ENCODE measurements around the gene ALK. TPM values are rescaled to one million over a fixed set of nuclear protein-coding genes. Genes with fewer than 3 reads are reported as not detected.

Gene ALK
- total and polyA plus RNA-seq, 10 of the 15 experiments (the other 5 are each of a cell fraction or from before 2014, with no cell fraction given), result 0.11 TPM; not detected in 9

DNA sequence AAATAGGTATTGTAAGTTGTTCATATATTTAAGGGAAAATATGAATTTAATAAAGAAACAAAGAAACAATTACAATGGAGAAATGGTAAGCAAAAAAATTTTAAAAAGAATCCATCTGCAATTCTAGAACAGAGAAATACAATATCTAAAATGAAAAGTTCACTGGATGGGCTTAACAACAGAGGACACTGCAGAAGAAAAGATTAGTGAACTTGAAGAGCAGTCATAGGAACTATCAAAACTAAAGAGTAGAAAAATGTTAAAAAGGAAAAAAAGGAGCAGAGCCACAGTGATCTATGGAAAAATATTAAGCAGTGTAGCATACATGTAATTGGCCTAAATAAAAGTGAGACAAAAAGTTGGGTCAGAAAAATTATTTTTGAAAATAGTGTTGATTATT is 83.5 kb downstream of the ALK start:
- in situ Hi-C loops (cut with MboI), result no loop called here
- ChIA-PET RAD21 (ENCODE audit: unreplicated experiment) (no interaction called here), CTCF (interaction anchor here (5.7 kb wide), 1 partner anchor 528 kb away, joined by 26 read pairs; no protein-coding TSS in a partner anchor), POLR2A (no interaction called here), SMC1A (ENCODE audit: uncharacterized antibody, unreplicated experiment) (no interaction called here)
- Histone ChIP-seq H3K4me1 (ENCODE audit: control insufficient read depth, insufficient read depth, low read length) (no peaks in the 10 kb centered on the region), H3K4me2 (ENCODE audit: control insufficient read depth, insufficient read depth) (no peak overlapping the region), H3K27ac (ENCODE audit: control insufficient read depth, insufficient read depth) (no peak overlapping the region), H3K9me3 (replicated peaks; ENCODE audit: control insufficient read depth, insufficient read depth, low read length) (no peaks in the 10 kb centered on the region), H4K20me1 (ENCODE audit: control insufficient read depth, insufficient read depth) (no peaks in the 10 kb centered on the region), H3K79me2 (ENCODE audit: control insufficient read depth, insufficient read depth, low read length) (no peaks in the 10 kb centered on the region), H3K36me3 (ENCODE audit: control insufficient read depth in 2 of 2, insufficient read depth in 2 of 2, low read length in 1 of 2) (no peaks in the 10 kb centered on the region), H3K27me3 (replicated peaks in 1 of 2; ENCODE audit: control insufficient read depth in 2 of 2, insufficient read depth in 2 of 2, low read length in 1 of 2) (no peaks in the 10 kb centered on the region), H3K4me3 (no peak overlapping the region), H3K9ac (ENCODE audit: control insufficient read depth, insufficient read depth, low read length) (no peak overlapping the region), H2AFZ (ENCODE audit: control insufficient read depth, low read depth, low read length) (no peak overlapping the region)
- BruUV-seq (replicated peaks), result no TSS peak
- FAIRE-seq, result no peak
- ATAC-seq, result no peak
- DNase-seq (ENCODE audit: low read depth, low spot score), result no peak
- TF ChIP-seq ZNF24 (IDR thresholded peaks at IDR 0.05) (no peak), YY1 (IDR thresholded peaks at IDR 0.05; ENCODE audit: low read depth, low read length) (no peak), SUZ12 (IDR thresholded peaks at IDR 0.05; ENCODE audit: unreplicated experiment) (no peak), RCOR1 (conservative IDR thresholded peaks at IDR 0.05; ENCODE audit: low read depth, low read length) (no peak), NFYA (IDR thresholded peaks at IDR 0.05; ENCODE audit: borderline replicate concordance, low read depth, low read length) (no peak)
- TF ChIP-seq, protein P1, sequence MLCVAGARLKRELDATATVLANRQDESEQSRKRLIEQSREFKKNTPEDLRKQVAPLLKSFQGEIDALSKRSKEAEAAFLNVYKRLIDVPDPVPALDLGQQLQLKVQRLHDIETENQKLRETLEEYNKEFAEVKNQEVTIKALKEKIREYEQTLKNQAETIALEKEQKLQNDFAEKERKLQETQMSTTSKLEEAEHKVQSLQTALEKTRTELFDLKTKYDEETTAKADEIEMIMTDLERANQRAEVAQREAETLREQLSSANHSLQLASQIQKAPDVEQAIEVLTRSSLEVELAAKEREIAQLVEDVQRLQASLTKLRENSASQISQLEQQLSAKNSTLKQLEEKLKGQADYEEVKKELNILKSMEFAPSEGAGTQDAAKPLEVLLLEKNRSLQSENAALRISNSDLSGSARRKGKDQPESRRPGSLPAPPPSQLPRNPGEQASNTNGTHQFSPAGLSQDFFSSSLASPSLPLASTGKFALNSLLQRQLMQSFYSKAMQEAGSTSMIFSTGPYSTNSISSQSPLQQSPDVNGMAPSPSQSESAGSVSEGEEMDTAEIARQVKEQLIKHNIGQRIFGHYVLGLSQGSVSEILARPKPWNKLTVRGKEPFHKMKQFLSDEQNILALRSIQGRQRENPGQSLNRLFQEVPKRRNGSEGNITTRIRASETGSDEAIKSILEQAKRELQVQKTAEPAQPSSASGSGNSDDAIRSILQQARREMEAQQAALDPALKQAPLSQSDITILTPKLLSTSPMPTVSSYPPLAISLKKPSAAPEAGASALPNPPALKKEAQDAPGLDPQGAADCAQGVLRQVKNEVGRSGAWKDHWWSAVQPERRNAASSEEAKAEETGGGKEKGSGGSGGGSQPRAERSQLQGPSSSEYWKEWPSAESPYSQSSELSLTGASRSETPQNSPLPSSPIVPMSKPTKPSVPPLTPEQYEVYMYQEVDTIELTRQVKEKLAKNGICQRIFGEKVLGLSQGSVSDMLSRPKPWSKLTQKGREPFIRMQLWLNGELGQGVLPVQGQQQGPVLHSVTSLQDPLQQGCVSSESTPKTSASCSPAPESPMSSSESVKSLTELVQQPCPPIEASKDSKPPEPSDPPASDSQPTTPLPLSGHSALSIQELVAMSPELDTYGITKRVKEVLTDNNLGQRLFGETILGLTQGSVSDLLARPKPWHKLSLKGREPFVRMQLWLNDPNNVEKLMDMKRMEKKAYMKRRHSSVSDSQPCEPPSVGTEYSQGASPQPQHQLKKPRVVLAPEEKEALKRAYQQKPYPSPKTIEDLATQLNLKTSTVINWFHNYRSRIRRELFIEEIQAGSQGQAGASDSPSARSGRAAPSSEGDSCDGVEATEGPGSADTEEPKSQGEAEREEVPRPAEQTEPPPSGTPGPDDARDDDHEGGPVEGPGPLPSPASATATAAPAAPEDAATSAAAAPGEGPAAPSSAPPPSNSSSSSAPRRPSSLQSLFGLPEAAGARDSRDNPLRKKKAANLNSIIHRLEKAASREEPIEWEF (IDR thresholded peaks at IDR 0.05; ENCODE audit: insufficient replicate concordance, low read depth, low read length), result no peak
- TF ChIP-seq, protein P2, sequence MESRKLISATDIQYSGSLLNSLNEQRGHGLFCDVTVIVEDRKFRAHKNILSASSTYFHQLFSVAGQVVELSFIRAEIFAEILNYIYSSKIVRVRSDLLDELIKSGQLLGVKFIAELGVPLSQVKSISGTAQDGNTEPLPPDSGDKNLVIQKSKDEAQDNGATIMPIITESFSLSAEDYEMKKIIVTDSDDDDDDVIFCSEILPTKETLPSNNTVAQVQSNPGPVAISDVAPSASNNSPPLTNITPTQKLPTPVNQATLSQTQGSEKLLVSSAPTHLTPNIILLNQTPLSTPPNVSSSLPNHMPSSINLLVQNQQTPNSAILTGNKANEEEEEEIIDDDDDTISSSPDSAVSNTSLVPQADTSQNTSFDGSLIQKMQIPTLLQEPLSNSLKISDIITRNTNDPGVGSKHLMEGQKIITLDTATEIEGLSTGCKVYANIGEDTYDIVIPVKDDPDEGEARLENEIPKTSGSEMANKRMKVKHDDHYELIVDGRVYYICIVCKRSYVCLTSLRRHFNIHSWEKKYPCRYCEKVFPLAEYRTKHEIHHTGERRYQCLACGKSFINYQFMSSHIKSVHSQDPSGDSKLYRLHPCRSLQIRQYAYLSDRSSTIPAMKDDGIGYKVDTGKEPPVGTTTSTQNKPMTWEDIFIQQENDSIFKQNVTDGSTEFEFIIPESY (IDR thresholded peaks at IDR 0.05), result no peak
- intact Hi-C loops (cut with micrococcal nuclease; ENCODE audit: unreplicated experiment), result no loop called here

Measured in GM12878 (cell line).